Measurements from ENCODE around the gene SYT5. TPM values are rescaled to one million over a fixed set of nuclear protein-coding genes. Genes with fewer than 3 reads are reported as not detected.

SYT5 gene
- total and polyA plus RNA-seq, 2 of the 13 experiments (the other 11 are each of a cell fraction or from before 2014, with no cell fraction given): not detected

GRCh38 chr19:55216461-55217198 lies 36.5 kb upstream of the SYT5 start (continued):
- no peak for TF ChIP-seq ZNF407 (CRISPR knock-in tag; IDR thresholded peaks at IDR 0.05; ENCODE audit: not compliant biosample characterization)
- peak; percentile 45; the same call in 1 of the 2 replicates for TF ChIP-seq ATF1 (CRISPR knock-in tag; IDR thresholded peaks at IDR 0.05)
- TF ChIP-seq FIP1L1 (IDR thresholded peaks at IDR 0.05; ENCODE audit: borderline replicate concordance, insufficient read depth, low read depth, low read length): no peak
- peak; percentile 99 for TF ChIP-seq TMF1 (CRISPR knock-in tag; IDR thresholded peaks at IDR 0.05; ENCODE audit: low read depth)
- peak; percentile 81; the same call in 1 of the 2 replicates for TF ChIP-seq TEAD2 (CRISPR knock-in tag; IDR thresholded peaks at IDR 0.05)
- peak; percentile 65 for TF ChIP-seq MNT (IDR thresholded peaks at IDR 0.05)
- TF ChIP-seq EEA1 (CRISPR knock-in tag; IDR thresholded peaks at IDR 0.05; ENCODE audit: borderline replicate concordance): peak; percentile 93
- 0 out of 2 replicates have a peak, but pooled peaks have one; percentile 37 for TF ChIP-seq HHEX (CRISPR knock-in tag; IDR thresholded peaks at IDR 0.05)
- TF ChIP-seq ZKSCAN8 (CRISPR knock-in tag; IDR thresholded peaks at IDR 0.05; ENCODE audit: borderline replicate concordance): peak; percentile 75; the same call in 1 of the 2 replicates
- no peak for TF ChIP-seq ZNF562 (CRISPR knock-in tag; IDR thresholded peaks at IDR 0.05; ENCODE audit: borderline replicate concordance)
- TF ChIP-seq ZNF33A (CRISPR knock-in tag; IDR thresholded peaks at IDR 0.05; ENCODE audit: borderline replicate concordance): 0 out of 2 replicates have a peak, but pooled peaks have one; percentile 66
- no peak for TF ChIP-seq ZNF382 (CRISPR knock-in tag; IDR thresholded peaks at IDR 0.05; ENCODE audit: borderline replicate concordance)
- TF ChIP-seq GFI1 (CRISPR knock-in tag; IDR thresholded peaks at IDR 0.05; ENCODE audit: borderline replicate concordance): peak; percentile 61
- peak; percentile 69 for TF ChIP-seq JUN (CRISPR knock-in tag; IDR thresholded peaks at IDR 0.05)
- no peak for TF ChIP-seq NFIB (CRISPR knock-in tag; IDR thresholded peaks at IDR 0.05; ENCODE audit: borderline replicate concordance)
- no peak for TF ChIP-seq TRIM22 (IDR thresholded peaks at IDR 0.05)
- TF ChIP-seq DDIT3 (CRISPR knock-in tag; IDR thresholded peaks at IDR 0.05): no peak
